ENCODE data around the gene CRYM.
"Not testable (repeated sequence)": the region's sequence is repeated elsewhere in the genome, so short reads cannot be mapped to it uniquely, and the experiment has no call there.

The CRYM gene

DNA sequence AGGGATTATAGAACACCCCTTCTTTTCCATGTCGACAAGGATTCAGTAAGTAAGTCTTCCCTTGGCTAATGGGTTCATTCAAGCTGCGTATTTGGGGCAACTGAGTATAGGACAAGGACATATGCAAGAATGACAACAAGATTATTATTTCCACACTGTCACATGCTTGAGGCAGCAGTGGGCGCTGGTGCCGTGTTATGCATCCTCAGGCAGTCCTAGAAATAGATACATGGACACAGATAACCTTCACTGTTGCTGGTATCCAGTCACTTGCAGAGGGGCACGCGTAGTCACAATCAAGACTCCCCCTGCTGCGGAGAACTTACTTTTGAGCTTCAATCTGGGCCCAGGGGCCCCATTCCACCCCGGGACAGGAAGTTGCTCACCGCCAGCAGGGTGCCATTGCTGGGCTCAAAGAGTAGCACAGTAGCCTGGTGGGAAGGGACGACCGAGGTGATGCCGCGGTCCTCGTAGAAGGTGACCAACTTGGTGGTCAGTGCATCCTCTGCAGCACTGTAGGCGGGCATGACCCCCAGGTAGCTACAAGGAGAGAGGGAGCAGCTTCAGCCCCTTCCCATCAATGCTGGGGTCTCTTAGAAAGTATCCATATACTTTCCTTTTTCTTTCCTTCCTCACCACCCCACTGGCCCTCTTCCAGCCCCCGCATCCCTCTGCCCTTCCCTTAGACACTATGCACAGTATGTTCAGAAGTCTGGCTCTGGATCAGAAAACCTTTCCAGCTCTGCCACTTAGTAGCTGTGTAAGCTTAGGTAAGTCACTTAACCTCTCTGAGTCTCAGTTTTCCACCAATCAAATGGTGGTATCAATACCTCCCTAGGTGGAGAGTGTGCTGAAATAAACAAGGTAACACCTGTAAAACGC, 804 bp downstream of the CRYM start:
- DNase-seq (ENCODE audit: low spot score) = no peak

DNA sequence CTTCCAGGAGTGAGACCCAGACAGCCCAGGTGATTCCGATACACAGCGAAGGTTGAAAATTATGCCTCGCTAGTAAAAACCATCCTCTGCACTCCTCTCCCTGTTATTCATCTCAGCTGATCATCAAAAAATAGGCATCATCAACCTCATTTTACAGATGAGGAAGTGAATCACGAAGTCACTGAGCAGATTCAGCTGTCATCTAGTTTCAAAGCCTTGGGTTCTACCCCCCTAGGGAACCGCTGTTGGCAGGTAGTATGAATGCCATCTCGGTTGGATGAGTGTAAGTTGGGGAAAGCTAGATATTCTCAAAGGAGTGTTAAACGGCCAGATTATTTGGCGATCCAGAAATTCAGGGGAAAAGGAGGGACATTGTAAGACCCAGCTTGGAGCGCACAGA, 2.0 kb downstream of the CRYM start:
- no peak for DNase-seq (ENCODE audit: low spot score)

DNA sequence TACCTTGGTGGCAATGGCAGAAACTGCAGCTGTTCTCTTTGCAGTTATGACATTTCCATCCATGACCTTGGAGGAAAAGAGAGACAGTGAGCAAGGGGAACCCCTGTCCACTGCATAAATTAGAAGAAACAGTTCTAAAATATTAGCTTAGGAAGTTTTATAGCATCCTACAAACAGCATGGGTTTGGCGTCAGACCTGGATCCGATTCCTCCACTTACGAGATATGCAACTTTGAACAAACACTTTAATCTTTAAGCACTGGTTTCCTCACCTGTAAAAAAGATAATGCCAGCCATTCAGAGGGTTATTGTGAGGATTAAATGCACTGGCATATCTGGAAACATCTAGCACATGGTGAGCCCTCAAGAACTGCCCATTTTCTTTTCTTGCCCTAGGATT, 2.6 kb downstream of the CRYM start:
- no peak for DNase-seq (ENCODE audit: low spot score)

DNA sequence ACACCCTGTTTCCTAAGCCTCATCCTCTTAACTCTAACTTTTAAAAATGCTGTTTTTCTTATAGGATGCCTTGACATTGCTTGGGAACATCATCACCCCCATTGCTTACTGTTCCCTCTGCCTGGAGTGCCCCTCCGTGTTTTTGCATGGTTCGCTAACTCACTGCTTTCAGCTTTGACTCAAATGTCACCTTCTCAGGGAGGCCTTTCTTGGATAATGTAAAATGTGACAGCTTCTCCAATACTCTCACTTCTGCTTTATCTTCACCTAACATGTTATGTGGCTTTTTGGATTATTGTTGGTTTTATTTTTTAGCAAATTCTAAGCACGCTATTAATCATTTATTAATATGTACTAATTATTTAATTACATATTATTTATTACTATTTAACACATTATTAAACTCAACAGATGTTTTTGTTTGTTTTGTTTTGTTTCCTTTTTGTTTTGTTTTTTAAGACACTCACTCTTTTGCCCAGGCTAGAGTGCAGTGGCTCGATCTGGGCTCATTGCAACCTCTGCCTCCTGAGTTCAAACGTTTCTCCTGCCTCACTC, 3.8 kb downstream of the CRYM start:
- DNase-seq (ENCODE audit: low spot score) = no peak

DNA sequence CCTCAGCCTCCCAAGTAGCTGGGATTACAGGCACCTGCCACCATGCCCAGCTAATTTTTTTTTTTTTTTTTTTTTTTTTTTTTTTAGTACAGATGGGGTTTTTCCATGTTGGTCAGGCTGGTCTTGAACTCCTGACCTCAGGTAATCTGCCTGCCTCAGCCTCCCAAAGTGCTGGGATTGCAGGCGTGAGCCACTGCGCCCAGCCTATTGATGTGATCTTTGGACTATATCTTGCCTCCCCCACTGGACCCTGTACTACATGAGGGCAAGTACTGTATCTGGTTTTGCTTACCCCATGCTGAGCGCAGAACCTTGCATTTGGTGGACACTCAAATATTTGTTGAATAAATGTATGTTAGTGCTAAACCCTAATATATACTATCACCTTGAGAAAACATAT, 5.3 kb downstream of the CRYM start:
- DNase-seq (ENCODE audit: low spot score) = not testable (repeated sequence)

DNA sequence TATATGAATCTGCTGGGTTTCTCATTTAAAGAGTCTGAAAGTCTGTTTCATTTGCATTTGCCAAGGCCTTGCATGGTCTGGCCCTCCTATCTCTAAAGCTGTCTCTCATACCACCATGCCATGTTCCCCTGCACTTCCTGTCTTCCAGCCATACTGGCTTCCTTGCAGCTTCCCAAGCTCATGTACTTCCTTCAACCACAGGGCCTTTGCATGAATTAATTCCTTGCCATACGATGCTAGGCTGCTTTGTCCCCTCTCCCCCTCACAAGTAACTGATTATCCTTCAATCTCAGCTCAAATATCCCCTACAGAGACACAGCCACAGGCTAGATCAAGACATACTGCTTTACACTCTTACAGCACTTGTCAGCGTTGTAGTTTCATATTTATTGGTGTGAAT, 5.8 kb downstream of the CRYM start:
- DNase-seq (ENCODE audit: low spot score) = no peak

DNA sequence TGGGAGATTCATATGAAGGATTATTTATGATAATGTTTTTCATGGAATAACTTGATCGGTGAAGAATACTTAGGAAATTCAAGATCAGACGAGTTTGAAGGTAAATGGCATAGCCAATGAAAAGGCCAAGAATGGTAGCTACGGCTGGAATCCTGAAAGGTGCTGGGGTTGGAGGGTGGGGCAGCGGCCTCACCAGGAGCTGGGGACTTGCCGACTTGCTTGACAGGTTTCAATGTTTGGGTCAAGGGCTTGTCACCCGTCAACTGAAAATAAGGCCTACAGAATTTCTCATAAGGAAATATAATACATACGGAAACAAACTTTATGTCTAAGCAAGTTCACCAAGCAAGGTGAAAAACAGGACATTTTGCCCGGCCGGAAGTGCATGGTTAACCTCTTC, 9.9 kb downstream of the CRYM start:
- DNase-seq (ENCODE audit: low spot score) = no peak

DNA sequence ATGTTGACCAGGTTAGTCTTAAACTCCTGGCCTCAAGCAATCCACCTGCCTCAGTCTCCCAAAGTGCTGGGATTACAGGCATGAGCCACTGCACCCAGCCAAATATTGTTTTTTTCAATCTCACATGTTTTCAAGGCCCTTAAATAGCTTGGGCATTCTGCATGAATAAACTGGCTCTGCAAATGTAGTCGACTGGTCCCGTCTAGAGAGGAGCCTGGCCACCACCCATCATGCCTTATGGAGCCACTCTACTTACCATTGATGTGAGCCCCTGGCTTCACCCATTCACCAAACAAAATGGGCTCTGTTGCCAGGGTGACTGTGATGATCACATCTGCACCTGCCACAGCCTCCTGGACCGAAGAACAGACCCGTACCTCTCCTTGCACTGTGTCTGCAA, 10.8 kb downstream of the CRYM start:
- DNase-seq (ENCODE audit: low spot score) = no peak

DNA sequence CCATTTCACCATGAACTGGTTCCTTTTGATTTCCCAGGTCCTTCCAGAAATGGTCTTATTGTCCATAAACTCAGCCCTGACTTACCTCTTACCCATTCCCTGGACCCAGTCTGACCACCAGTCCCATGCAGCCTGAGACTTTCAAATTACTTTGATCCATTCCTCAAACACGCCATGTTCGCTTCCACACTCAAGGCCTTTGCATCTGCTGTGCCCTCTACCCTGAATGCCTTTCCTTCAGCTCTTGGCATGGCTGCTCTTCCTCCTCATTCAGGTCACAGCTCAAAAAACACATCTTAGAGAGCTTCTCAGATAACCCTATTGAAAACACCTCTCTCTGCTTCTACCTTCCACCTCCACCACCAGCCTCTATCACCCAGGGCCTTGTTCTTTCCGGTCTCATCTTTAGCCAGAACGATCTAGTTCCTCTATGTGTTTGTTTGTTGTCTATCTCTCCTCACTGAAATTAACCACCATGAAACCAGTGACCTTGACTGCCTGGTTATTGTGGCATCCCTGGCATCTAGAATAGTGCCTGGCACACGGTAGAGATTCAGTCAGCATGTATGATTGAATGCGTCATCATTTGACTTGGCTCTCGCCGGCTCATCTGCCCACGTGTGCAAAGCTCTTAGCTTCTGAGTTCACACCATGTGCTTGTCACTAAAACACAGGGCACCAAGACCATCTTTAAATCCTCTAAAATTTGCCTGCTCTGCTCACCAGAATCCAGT, 12.8 kb downstream of the CRYM start:
- DNase-seq (ENCODE audit: low spot score) = no peak

DNA sequence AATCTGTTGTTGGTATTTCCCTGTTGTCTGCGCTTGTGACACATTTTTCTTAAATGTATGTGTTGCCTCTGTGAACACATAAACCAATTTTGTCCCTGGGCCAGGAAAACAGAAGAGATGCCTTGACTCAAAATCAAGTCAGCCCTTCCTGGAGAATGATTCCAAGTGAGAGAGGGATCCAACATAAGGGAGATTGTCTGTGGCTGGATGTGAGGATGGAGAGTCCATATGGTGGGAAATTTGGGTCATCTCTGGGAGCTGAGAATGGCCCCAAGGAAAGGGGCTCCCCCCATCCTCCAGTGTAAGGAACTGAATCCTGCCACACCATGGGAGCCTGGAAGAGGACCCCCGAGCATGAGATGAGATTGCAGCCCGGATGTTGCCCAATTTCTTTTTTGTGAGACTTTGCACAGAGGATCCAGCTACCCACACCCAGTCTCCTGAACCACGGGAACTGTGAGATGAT, 13.5 kb downstream of the CRYM start:
- DNase-seq (ENCODE audit: low spot score) = no peak

DNA sequence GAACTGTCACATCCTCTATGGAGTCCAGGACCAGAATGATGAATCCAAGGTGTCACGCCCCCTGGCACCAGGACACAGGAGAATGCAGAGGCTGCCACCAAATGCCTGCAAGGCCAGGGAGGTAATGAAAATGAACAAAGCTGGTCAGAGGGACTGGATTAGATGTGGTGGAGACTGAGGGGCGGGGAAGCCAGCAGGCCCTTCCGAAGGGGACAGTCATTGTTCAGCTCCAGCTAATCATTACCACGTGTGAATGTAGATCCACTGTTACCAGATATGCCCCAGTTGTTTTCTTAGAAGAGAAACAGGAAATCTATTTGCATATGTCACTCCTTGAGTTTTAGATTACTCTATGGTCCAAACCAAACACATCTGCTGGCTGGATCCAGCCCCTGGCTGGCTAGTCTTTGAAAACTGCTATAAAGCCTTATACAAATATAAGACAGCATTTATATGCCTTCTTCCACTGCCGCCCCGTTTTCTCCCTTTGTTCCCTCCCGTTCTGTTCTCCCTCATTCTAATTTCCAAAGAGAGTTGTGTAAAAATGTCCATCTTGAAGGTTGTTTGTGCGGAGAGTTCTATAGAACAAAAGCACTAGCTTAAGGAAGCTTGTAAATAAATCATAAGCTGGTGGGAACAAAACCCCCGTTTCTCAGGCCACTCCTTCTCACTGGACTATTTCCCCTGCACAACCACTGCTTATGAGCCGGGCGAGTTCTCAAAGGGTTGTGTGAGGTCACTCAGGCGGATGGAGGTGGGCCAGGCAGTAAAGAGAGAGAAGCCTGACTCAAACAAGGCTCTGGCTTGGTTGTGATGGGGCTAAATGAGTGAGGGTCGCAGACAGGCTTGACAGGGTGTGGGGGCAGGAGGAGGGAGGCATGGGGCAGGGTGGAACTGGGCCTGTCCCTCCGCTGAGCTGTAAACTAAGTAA, 14.2 kb downstream of the CRYM start:
- no peak for DNase-seq (ENCODE audit: low spot score)

DNA sequence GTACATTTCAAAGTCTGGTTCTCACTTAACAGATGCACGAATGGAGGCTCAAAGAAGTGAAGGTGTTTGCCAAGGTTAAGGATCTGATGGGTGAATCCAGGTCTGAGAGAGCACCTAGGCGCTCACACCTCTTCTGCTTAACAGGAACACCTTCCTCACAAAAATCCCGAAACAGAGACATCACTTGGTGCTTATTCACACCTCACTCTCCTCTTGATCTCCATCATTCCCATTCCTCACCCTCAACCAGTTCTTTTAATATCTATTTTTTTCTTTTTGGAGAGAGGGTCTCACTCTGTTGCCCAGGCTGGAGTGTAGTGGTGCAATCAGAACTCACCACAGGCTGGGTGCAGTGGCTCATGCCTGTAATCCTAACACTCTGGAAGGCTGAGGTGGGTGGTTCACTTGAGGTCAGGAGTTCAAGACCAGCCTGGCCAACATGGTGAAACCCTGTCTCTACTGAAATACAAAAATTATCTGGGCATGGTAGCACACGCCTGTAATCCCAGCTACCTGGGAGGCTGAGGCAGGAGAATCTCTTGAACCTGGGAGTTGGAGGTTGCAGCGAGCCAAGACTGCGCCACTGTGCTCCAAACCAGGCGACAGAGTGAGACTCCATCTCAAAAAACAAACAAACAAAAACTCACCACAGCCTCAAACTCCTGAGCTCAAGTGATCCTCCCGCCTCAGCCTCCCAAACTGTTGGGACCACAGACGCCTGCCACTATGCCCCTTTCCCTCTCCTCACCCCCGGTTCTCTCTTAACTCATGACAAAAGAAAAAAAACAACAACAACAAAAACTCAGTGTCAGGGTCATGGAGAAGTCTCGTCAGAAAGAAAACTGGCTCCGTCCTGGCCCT, 15.1 kb downstream of the CRYM start:
- no peak for DNase-seq (ENCODE audit: low spot score)

DNA sequence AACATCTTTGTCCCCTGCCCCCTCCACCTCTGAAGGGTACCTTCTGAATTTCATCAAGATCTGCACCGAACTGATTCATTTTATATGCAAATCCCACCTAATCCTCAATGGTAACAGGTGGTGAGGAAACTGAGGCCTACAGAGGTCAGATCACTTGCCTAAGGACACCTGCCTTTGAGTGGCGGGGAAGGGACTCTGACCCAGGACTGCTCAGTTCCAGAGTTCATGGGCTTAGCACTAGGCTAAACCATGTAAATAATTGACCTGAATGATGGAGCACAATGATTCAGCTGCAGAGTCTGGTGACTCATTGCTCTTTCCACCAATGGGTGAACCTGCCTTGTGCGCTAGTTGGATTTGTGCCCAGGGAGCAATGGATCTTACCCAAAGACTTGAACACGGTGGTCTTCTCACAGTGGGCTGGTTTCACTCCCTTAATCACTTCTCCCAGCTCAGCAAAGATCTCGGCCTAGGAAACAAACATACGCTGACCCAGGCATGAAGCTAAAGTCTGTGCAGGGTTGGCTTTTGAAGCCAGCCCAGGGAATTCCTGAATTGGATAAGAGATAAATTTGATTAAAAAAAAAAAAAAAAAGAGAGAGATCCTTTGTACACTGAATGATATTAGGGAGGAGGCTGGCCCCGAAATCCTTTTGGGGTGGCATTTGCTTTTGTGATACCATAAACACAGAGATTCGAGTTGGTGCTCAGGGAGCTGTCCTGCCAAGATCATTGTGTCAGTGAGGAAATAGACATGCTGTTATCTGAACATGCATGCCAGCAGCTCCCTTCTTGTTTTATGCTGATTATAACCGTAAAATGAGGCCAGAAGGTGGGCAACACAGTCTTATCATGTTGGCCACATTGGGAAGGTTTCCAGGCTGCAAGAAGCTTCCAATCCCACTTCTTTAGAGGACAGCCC, 17.0 kb downstream of the CRYM start:
- DNase-seq (ENCODE audit: low spot score) = peak; percentile 88

DNA sequence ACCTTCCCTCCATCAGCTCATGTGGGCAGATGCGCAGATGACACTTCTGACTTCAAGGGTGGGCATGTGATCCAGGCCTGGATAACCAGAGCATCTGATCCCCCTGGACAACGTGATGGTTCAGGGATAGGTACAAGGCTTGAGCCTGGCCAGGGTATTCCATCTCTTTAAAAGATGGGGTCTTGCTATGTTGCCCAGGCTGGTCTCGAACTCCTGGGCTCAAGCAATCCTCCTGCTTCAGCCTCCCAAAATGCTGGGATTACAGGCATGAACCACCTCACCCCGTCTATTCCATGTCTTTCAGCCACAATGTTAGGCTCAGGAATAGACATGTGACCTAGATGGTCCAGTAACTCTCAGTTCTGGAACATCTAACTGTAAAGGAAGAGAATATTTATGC, 20.8 kb downstream of the CRYM start:
- no peak for DNase-seq (ENCODE audit: low spot score)

DNA sequence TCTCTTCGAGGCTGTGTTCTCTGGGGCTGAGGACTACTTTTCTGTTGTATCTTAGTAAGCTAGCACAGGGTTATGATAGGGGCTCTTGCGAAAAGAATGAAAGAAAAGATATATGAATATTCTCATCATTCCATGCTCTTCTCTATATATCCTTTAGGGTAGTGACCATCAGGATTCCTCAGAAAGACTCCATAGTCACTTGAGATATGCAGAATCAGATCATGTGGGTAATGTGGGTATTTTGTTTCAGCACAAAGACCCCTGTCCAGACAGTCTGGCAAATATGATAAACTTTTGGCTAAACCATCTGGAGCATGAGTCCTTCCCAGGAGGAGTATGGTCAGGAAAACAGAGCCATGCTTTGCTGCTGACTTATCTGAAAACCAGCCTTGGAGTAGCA, 21.5 kb downstream of the CRYM start:
- DNase-seq (ENCODE audit: low spot score) = no peak

DNA sequence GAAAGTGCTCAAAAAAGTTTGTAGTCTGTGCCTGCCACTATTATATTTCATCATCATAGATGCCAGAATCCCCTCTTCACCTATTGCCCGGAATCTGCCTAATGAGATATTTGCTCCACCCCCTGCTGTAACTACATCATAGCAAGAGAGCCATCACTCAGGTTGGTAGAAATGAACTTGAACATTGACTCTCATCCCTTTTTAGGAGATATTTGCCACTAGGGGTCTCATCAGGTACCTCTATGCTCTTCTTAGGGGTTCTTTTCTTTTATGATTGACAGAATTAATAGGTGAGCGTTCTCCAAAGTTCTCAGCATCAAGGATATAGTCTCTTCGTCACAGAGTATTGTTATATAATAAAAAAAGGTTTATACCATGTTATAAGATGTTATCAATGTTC, 24.6 kb downstream of the CRYM start:
- DNase-seq (ENCODE audit: low spot score) = no peak

DNA sequence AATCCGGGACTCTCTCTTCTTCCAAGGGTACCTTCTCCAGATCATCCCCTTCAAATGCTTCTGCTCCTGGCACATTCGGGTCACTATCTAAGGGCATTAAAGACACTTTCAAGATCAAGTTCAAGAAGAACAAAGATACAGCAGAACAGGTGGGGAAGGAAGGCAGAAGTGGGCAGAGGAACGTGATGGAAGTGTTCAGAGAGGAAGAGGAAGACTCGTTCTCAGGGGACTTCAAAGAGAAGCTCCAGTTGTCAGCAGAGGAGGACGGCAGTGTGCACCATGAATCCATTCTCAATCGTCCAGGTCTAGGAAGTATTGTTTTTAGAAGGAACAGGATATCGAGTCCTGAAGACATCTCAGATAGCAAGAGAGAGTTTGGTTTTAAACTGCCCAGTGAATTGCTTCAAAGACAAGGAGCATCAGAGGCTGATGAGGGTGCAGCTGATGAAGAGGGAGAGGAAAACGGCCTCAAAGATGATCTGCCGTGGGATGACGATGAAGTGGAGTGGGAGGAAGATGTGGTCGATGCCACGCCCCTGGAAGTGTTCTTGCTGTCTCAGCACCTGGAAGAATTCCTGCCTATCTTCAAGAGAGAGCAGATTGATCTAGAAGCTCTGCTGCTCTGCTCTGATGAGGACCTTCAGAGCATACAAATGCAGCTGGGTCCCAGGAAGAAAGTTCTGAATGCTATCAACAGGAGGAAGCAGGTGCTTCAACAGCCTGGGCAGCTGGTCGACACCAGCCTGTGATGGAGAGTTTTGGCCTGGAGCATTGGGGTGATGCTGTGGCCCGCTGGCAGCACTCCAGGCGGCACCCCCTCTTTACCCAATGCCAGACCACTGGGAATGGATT, 27.8 kb downstream of the CRYM start:
- no peak for DNase-seq (ENCODE audit: low spot score)

DNA sequence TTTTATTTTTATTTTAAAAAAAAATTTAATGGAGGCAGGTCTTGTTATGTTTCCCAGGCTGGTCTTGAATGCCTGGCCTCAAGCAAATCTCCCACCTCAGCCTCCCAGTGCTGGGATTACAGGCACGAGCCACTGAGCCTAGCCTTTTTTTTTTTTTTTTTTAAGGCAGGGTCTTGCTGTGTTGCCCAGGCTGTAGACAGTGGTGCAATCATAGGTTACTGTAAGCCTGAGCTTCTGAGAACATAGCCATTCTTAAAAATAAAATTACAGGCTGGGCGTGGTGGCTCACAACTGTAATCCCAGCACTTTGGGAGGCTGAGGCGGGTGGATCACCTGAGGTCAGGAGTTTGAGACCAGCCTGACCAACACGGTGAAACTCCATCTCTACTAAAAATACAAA, 29.9 kb downstream of the CRYM start:
- not testable (repeated sequence) for DNase-seq (ENCODE audit: low spot score)
